Activated CD8-positive, alpha-beta T cell treated with anti-CD3 and anti-CD28 coated beads for 36 hours (primary cell): ENCODE measurements around the gene ARHGEF40. TPM values are rescaled to one million over a fixed set of nuclear protein-coding genes. Genes with fewer than 3 reads are reported as not detected.

Source experiments
- ATAC-seq: fragments of 200-7000 bp; cut with Tn5 transposase; one replicate; pipeline ENCODE4 v1.10.0; 2021; ENCODE audit warnings: mild to moderate bottlenecking, moderate library complexity
- CTCF ChIA-PET: fragments of 350-600 bp; sonication (Branson Sonifier 250); formaldehyde crosslinking; loops from one replicate; lab custom pipeline; 2021; ENCODE audit warnings: antibody characterized with exemption; lab: Charles Lee
- POLR2A ChIA-PET: fragments of 350-600 bp; sonication (Branson Sonifier 250); formaldehyde crosslinking; loops from one replicate; lab custom pipeline; 2021; ENCODE audit warnings: antibody characterized with exemption; lab: Charles Lee
- DNase-seq: peaks from one replicate; pipeline ENCODE4 v3.0.0-alpha.2; 2020
- H3K27ac Mint-ChIP-seq: one replicate; pipeline ENCODE4 v1.8.0; 2021; ENCODE audit warnings: mild to moderate bottlenecking, mixed read lengths
- H3K27me3 Mint-ChIP-seq: one replicate; pipeline ENCODE4 v1.8.0; 2021; ENCODE audit warnings: mixed read lengths
- H3K36me3 Mint-ChIP-seq: one replicate; pipeline ENCODE4 v1.8.0; 2021; ENCODE audit warnings: low read depth, mixed read lengths
- H3K4me1 Mint-ChIP-seq: one replicate; pipeline ENCODE4 v1.8.0; 2021; ENCODE audit warnings: low read depth, mixed read lengths
- H3K4me3 Mint-ChIP-seq: one replicate; pipeline ENCODE4 v1.8.0; 2021; ENCODE audit warnings: mild to moderate bottlenecking, moderate library complexity, mixed read lengths
- H3K9me3 Mint-ChIP-seq: one replicate; pipeline ENCODE4 v1.8.0; 2021; ENCODE audit warnings: mixed read lengths
- intact Hi-C: fragments of 100-400 bp; cut with micrococcal nuclease; formaldehyde crosslinking; loops from one replicate; pipeline ENCODE4 v1.10.0; 2022
- total RNA-seq, 2 experiments: library from RNA; stranded (reverse); gene quantifications; one replicate each; pipeline ENCODE4 v1.2.3, GENCODE V29; 2021
- TF ChIP-seq, protein P1 (sequence below): fragments of 200-600 bp; IDR thresholded peaks from one replicate; pipeline ENCODE4 v1.8.0; 2022; ENCODE audit warnings: antibody characterized with exemption, mild to moderate bottlenecking

ARHGEF40 gene
- total RNA-seq, 2 experiments from 2014 or later = 0.18 to 0.23 TPM

GRCh38 chr14:21086908-21087293, 16.8 kb downstream of the ARHGEF40 start:
- POLR2A ChIA-PET = interaction anchor here (1.3 to 4.0 kb wide), 2 partner anchors 16 kb away, joined by 6 to 30 read pairs; partner anchors contain the start of genes ARHGEF40 and TMEM253

DNA sequence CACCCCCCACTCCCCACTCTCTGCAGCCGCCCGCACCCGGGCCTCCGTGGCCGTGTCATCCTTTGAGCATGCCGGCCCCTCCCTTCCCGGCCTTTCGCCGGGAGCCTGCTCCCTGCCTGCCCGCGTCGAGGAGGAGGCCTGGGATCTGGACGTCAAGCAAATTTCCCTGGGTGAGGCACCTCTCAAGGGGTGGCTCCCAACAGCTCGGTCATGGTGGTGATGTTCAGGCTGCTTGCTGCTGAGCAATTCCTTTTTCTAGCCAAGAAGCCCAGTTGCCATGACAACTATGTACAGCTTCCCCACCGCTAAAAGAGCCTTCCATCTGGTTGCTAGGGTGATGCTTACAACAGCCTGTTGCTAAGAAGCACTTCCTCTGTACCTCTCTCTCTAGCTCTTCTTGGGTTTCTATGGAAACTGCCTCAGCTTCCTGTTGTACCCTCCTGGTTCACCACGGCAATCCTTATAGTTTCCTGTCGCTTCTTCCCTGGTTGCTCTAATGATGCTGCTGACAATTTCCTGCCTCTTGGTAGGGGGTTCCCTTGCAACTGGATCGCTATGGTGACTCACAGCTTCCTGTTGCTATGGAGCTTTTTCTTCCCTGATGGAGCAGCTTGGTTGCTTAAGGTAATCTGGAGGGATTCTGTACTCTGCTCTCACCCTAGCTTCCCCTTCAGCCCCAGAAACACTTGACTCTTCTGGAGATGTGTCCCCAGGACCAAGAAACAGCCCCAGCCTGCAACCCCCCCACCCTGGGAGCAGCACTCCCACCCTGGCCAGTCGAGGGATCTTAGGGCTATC, 17.4 kb downstream of the ARHGEF40 start:
- CTCF ChIA-PET = interaction anchor here (0.7 to 5.8 kb wide), 9 partner anchors 9 to 116 kb away, joined by 3 to 105 read pairs (median 4); partner anchors contain the start of gene TMEM253
- Mint-ChIP-seq H3K27ac (no peak overlapping the region), H3K27me3 (no peaks in the 10 kb centered on the region), H3K4me3 (no peak overlapping the region), H3K36me3 (no peaks in the 10 kb centered on the region), H3K4me1 (peaks cover 17% of the 10 kb centered on the region), H3K9me3 (no peaks in the 10 kb centered on the region)
- POLR2A ChIA-PET = interaction anchor here (1.2 to 4.0 kb wide), 3 partner anchors 15 to 18 kb away, joined by 3 to 30 read pairs (median 6); partner anchors contain the start of genes ARHGEF40 and TMEM253
- peak; percentile 78 for ATAC-seq
- peak; percentile 59 for DNase-seq
- intact Hi-C loops = no loop called here
- TF ChIP-seq, protein P1, sequence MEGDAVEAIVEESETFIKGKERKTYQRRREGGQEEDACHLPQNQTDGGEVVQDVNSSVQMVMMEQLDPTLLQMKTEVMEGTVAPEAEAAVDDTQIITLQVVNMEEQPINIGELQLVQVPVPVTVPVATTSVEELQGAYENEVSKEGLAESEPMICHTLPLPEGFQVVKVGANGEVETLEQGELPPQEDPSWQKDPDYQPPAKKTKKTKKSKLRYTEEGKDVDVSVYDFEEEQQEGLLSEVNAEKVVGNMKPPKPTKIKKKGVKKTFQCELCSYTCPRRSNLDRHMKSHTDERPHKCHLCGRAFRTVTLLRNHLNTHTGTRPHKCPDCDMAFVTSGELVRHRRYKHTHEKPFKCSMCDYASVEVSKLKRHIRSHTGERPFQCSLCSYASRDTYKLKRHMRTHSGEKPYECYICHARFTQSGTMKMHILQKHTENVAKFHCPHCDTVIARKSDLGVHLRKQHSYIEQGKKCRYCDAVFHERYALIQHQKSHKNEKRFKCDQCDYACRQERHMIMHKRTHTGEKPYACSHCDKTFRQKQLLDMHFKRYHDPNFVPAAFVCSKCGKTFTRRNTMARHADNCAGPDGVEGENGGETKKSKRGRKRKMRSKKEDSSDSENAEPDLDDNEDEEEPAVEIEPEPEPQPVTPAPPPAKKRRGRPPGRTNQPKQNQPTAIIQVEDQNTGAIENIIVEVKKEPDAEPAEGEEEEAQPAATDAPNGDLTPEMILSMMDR = no peak

More at GRCh38 chr14:21086908-21087293, 16.8 kb downstream of the ARHGEF40 start:
- intact Hi-C loops = no loop called here
- Mint-ChIP-seq H3K27me3 (no peaks in the 10 kb centered on the region), H3K36me3 (no peaks in the 10 kb centered on the region), H3K4me3 (no peak overlapping the region), H3K27ac (no peak overlapping the region), H3K4me1 (peaks cover 16% of the 10 kb centered on the region), H3K9me3 (no peaks in the 10 kb centered on the region)
- ATAC-seq = no peak
- CTCF ChIA-PET = interaction anchor here (0.7 to 5.8 kb wide), 8 partner anchors 9 to 115 kb away, joined by 3 to 105 read pairs (median 4); partner anchors contain the start of gene TMEM253
- no peak for DNase-seq
- TF ChIP-seq, protein P1 = no peak

DNA sequence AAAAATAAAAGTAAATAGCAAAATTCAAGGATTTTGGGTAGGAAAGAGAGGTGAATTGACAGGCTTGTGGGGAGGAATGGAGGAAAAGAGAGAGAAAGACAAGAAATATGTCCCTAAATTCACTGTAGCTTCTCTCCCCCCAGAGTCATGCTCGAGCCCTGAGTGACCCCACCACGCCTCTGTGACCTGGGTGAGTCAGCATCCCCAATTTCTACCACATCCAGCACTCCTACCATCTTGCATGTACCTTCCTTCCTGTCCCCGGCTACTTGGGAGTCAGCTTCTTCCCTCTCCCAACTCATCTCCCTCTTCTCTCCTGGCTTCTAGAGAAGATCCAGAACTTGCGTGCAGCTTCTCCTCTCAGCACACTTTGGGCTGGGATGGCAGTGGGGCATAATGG, 18.6 kb downstream of the ARHGEF40 start:
- ATAC-seq = no peak
- no peaks in the 10 kb centered on the region for H3K27me3 Mint-ChIP-seq
- TF ChIP-seq, protein P1 = no peak
- intact Hi-C loops = no loop called here
- ChIA-PET POLR2A (interaction anchor here (1.2 to 4.0 kb wide), 3 partner anchors 14 to 90 kb away, joined by 3 to 30 read pairs (median 4); partner anchors contain the start of genes SLC39A2 and TMEM253), CTCF (interaction anchor here (0.6 to 5.8 kb wide), 11 partner anchors 15 to 110 kb away, joined by 3 to 105 read pairs (median 5); partner anchors contain the start of gene TMEM253)
- no peak overlapping the region for H3K4me3 Mint-ChIP-seq
- no peaks in the 10 kb centered on the region for H3K9me3 Mint-ChIP-seq
- H3K27ac Mint-ChIP-seq = peak overlapping the region; percentile 43
- DNase-seq = no peak
- peaks cover 2% of the 10 kb centered on the region for H3K36me3 Mint-ChIP-seq
- H3K4me1 Mint-ChIP-seq = peaks cover 21% of the 10 kb centered on the region

DNA sequence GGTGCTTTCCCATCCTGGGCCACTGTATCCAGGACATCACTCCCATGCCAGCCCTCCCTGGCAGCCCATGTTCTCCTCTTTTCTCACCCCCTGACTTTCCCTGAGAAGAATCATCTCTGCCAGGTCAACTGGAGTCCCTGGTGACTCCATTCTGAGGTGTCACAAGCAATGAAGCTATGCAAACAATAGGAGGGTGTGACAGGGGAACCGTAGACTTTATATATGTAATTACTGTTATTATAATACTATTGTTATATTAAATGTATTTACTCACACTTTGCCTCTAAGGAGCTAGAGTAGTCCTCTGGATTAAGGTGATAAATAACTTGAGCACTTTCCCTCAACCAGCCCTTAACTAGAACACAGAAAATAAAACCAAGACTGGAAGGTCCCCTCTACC, 19.2 kb downstream of the ARHGEF40 start:
- Mint-ChIP-seq H3K9me3 (no peaks in the 10 kb centered on the region), H3K27me3 (no peaks in the 10 kb centered on the region), H3K27ac (no peak overlapping the region), H3K4me1 (peaks cover 21% of the 10 kb centered on the region), H3K36me3 (peaks cover 2% of the 10 kb centered on the region), H3K4me3 (no peak overlapping the region)
- POLR2A ChIA-PET = interaction anchor here (1.1 to 4.0 kb wide), 4 partner anchors 10 to 90 kb away, joined by 3 to 30 read pairs (median 4); partner anchors contain the start of genes SLC39A2 and TMEM253
- no peak for DNase-seq
- ATAC-seq = no peak
- CTCF ChIA-PET = interaction anchor here (0.6 to 5.8 kb wide), 13 partner anchors 10 to 111 kb away, joined by 3 to 105 read pairs (median 4); partner anchors contain the start of gene TMEM253
- TF ChIP-seq, protein P1 = no peak
- intact Hi-C loops = no loop called here
